A673 (cell line): ENCODE data around the gene CSNK1A1L. TPM values are rescaled to one million over a fixed set of nuclear protein-coding genes. Genes with fewer than 3 reads are reported as not detected.
A peak's percentile ranks its signal among the peaks of the same experiment; 100 is the strongest.

Experiments
- BruUV-seq: library from RNA; stranded (reverse); fragments of 400-500 nt; replicated peaks from 2 replicates; lab custom pipeline; 2021; lab: Mats Ljungman, UMichigan
- CTCF ChIA-PET: fragments of 300-600 bp; sonication (Branson Sonifier 250); formaldehyde crosslinking; loops from one replicate; lab custom pipeline; 2022; ENCODE audit warnings: antibody characterized with exemption; lab: Charles Lee
- POLR2A ChIA-PET: fragments of 300-600 bp; sonication (Branson Sonifier 250); formaldehyde crosslinking; loops from one replicate; lab custom pipeline; 2022; ENCODE audit warnings: antibody characterized with exemption; ENCODE audit not compliant: low non-redundant PET; lab: Charles Lee
- DNase-seq: peaks from one replicate; pipeline ENCODE4 v3.0.0-alpha.2; 2015; ENCODE audit warnings: low spot score
- H3K27ac ChIP-seq: fragments of 200-600 bp; sonication (generic); 2 replicates; pipeline ENCODE4 v1.5.1; 2016; ENCODE audit warnings: mixed run types, low read depth, mild to moderate bottlenecking, mixed read lengths, antibody characterized with exemption, low read length; ENCODE audit not compliant: poor library complexity, severe bottlenecking
- H3K27me3 ChIP-seq: fragments of 200-600 bp; sonication (generic); replicated peaks from 2 replicates; pipeline ENCODE4 v1.6.1; 2017; ENCODE audit warnings: mixed run types, low read depth, mild to moderate bottlenecking, mixed read lengths, antibody characterized with exemption, low read length; ENCODE audit not compliant: insufficient read depth, poor library complexity
- H3K36me3 ChIP-seq: fragments of 200-600 bp; sonication (generic); 2 replicates; pipeline ENCODE4 v1.6.1; 2016; ENCODE audit warnings: mixed run types, mild to moderate bottlenecking, mixed read lengths, antibody characterized with exemption, low read length; ENCODE audit not compliant: insufficient read depth, poor library complexity, severe bottlenecking
- H3K4me1 ChIP-seq: fragments of 200-600 bp; sonication (generic); 2 replicates; pipeline ENCODE4 v1.6.1; 2017; ENCODE audit warnings: mixed run types, mild to moderate bottlenecking, mixed read lengths, antibody characterized with exemption, low read length; ENCODE audit not compliant: insufficient read depth, poor library complexity, severe bottlenecking
- H3K4me3 ChIP-seq: fragments of 200-600 bp; sonication (generic); 2 replicates; pipeline ENCODE4 v1.5.1; 2016; ENCODE audit warnings: low read depth, mixed run types, mild to moderate bottlenecking, mixed read lengths, low read length; ENCODE audit not compliant: poor library complexity, severe bottlenecking
- H3K9me3 ChIP-seq: fragments of 200-600 bp; sonication (generic); 2 replicates; pipeline ENCODE4 v1.6.1; 2016; ENCODE audit warnings: mixed run types, low read depth, mild to moderate bottlenecking, mixed read lengths, antibody characterized with exemption, low read length; ENCODE audit not compliant: poor library complexity, severe bottlenecking
- EZH2 ChIP-seq: fragments of 200-600 bp; sonication (generic); IDR thresholded peaks from 2 replicates; pipeline ENCODE4 v1.6.1; 2017; ENCODE audit warnings: borderline replicate concordance, low read depth, mild to moderate bottlenecking, mixed read lengths, antibody characterized with exemption, low read length; ENCODE audit not compliant: poor library complexity, severe bottlenecking
- intact Hi-C: fragments of 100-400 bp; cut with micrococcal nuclease; formaldehyde crosslinking; loops from one replicate; pipeline ENCODE4 v1.10.0; 2022; ENCODE audit not compliant: unreplicated experiment
- total RNA-seq: library from RNA; stranded (reverse); gene quantifications from 2 replicates; pipeline ENCODE4 v1.2.3, GENCODE V29; 2021
- TF ChIP-seq, protein P1 (sequence below): fragments of 300-800, 200-600 bp; sonication (generic); conservative IDR thresholded peaks from 2 replicates; pipeline ENCODE4 v1.5.1; 2017; ENCODE audit warnings: low read depth, mild to moderate bottlenecking, antibody characterized with exemption, low read length, moderate library complexity, mixed read lengths

CSNK1A1L gene
- total RNA-seq, 1 experiment from 2014 or later, result not detected

- H3K4me1 ChIP-seq, result peaks cover 8% of the 10 kb centered on the region
- BruUV-seq, result no TSS peak
- no peaks in the 10 kb centered on the region for H3K36me3 ChIP-seq
- H3K27me3 ChIP-seq, result no peaks in the 10 kb centered on the region
- H3K9me3 ChIP-seq, result peaks cover 5% of the 10 kb centered on the region
- ChIA-PET CTCF (no interaction called here), POLR2A (no interaction called here)
- TF ChIP-seq EZH2, result no peak
- TF ChIP-seq, protein P1, sequence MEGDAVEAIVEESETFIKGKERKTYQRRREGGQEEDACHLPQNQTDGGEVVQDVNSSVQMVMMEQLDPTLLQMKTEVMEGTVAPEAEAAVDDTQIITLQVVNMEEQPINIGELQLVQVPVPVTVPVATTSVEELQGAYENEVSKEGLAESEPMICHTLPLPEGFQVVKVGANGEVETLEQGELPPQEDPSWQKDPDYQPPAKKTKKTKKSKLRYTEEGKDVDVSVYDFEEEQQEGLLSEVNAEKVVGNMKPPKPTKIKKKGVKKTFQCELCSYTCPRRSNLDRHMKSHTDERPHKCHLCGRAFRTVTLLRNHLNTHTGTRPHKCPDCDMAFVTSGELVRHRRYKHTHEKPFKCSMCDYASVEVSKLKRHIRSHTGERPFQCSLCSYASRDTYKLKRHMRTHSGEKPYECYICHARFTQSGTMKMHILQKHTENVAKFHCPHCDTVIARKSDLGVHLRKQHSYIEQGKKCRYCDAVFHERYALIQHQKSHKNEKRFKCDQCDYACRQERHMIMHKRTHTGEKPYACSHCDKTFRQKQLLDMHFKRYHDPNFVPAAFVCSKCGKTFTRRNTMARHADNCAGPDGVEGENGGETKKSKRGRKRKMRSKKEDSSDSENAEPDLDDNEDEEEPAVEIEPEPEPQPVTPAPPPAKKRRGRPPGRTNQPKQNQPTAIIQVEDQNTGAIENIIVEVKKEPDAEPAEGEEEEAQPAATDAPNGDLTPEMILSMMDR, result no peak
- H3K27ac ChIP-seq, result peak overlapping the region; percentile 1
- no peak overlapping the region for H3K4me3 ChIP-seq
- intact Hi-C loops, result no loop called here
- peak; percentile 58 for DNase-seq
These were observed 29.1 kb upstream of the CSNK1A1L start for GRCh38 chr13:37134411-37135041.

DNA sequence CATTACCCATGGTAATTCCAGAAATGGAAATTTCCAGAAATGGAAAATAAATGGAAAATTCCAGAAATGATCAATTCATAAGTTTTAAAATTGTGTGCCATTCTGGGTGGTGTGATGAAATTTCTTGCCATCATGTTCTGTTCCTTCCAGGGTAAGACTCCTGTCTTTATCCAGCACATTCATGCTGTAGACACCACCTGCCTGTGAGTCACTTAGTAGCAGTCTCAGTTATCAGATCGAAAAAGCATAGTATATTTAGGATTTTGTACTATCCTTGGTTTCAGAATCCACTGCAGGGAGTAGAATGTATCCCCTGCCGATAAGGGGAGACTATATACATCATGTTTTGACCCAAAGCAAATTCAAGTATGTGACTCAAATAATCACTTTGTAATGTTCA is 26.7 kb upstream of the CSNK1A1L start:
- intact Hi-C loops, result no loop called here
- no peaks in the 10 kb centered on the region for H3K36me3 ChIP-seq
- no peak for DNase-seq
- POLR2A ChIA-PET, result no interaction called here
- no peak for TF ChIP-seq EZH2
- TF ChIP-seq, protein P1, result no peak
- no peak overlapping the region for H3K4me3 ChIP-seq
- peaks cover 5% of the 10 kb centered on the region for H3K9me3 ChIP-seq
- no peaks in the 10 kb centered on the region for H3K27me3 ChIP-seq
- no peak overlapping the region for H3K27ac ChIP-seq
- CTCF ChIA-PET, result no interaction called here
- BruUV-seq, result no TSS peak
- peaks cover 8% of the 10 kb centered on the region for H3K4me1 ChIP-seq

- POLR2A ChIA-PET, result interaction anchor here (0.6 kb wide), 1 partner anchor 385 kb away, joined by 3 read pairs; no protein-coding TSS in a partner anchor
- no peak for TF ChIP-seq EZH2
- TF ChIP-seq, protein P1, result no peak
These were observed 25.6 kb upstream of the CSNK1A1L start for GRCh38 chr13:37131092-37131491.

More at GRCh38 chr13:37131092-37131491, 25.6 kb upstream of the CSNK1A1L start:
- peaks cover 5% of the 10 kb centered on the region for H3K9me3 ChIP-seq
- no peaks in the 10 kb centered on the region for H3K36me3 ChIP-seq
- H3K4me3 ChIP-seq, result no peak overlapping the region
- intact Hi-C loops, result no loop called here
- H3K4me1 ChIP-seq, result peaks cover 8% of the 10 kb centered on the region
- DNase-seq, result no peak
- no peaks in the 10 kb centered on the region for H3K27me3 ChIP-seq
- no peak overlapping the region for H3K27ac ChIP-seq
- BruUV-seq, result no TSS peak
- CTCF ChIA-PET, result no interaction called here
